Activated naive CD4-positive, alpha-beta T cell treated with Interleukin-2 at 50 U/mL for 16 hours (primary cell): ENCODE results near the gene LYL1.
A peak's percentile ranks its signal among the peaks of the same experiment; 100 is the strongest.
"Not testable (repeated sequence)": the region's sequence is repeated elsewhere in the genome, so short reads cannot be mapped to it uniquely, and the experiment has no call there.

Experiments
- DNase-seq: peaks from one replicate; pipeline ENCODE4 v3.0.0-alpha.2; 2020

LYL1 gene

DNA sequence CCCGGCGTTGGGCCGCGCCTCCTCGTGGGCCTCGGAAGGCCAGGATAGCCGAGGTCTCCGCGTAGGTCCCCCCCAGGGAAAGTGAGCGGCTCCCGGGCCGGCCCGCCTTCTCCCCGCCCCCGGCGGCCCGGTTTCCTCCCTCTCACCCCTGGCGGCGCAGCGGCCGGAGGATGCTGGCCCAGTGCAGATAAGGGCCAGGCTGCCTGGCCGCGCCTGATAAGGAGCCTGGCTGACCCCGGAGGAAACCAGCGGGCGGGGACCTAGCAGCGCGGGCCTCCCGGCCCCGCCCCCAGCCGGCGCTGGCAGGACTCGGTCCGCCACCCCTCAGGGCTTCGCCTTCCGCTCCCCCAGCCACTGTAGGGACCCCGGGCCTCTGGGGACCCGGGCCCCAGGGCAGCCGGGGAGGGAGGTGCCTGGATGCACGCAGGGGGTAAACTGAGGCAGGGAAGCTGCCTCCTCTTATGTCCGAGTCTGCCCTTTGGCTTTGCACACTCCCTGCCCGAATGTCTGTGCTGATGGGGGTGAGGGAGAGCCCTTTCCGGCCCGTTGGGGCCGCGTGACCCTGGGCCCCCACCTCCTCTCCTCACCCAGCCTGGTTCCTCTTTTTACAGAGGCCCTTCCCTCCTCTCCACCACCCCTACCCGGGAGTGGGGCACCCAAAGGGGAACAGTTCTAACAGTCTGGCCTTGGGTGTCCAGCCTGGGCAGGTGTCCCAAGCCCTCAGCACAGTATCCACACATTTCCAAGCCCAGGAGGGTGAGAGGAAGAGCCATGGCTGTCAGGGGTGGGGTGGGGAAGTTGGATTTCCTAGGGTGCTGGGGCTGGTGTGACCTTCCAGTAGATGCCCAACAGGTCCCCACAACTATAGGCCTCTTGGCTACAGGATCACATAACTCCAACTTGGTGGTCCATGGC lies at the start of gene LYL1:
Gene LYL1 (minus strand): TSS at position 193 of the 915 bp plus-strand sequence. CDS start 1,687 bp downstream, outside the sequence.
- DNase-seq = peak; percentile 40

DNA sequence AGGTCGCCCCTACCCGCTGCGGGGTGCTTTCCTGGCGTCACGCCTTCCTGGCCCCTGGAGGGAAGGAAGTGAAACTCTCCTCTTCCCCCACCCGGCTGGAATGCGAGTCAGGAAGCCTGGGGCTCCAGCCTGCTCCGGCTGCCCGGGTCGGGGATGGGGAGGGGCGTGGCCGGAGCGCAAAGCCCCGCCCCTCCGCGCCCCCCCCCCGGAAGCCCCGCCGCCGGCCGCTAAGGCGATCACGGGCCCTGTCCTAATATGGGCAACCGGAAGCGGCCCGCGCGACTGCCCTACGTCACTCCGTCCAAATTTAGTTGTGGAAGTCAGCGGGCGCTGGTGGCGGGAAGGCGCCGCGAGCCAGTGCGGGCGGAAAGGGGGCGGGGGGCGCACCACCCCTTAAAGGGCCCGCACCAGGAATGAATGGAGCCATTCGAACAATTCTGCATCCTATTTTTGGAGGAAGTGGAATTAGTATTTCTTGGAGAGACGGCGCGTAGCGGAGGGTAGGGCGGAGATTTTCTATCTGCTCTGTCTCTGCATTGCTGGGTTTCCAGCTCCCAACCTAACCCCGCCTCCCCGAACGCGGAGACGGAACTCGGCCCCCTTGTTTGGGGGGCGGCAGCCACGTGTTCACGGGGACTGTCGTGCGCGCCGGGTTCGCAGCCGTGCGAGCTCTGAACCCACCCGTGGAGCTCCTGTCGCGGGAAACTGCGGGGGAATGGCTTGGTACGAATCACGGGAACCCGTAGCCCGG lies 49.1 kb upstream of the LYL1 start:
- peak; percentile 96 for DNase-seq

DNA sequence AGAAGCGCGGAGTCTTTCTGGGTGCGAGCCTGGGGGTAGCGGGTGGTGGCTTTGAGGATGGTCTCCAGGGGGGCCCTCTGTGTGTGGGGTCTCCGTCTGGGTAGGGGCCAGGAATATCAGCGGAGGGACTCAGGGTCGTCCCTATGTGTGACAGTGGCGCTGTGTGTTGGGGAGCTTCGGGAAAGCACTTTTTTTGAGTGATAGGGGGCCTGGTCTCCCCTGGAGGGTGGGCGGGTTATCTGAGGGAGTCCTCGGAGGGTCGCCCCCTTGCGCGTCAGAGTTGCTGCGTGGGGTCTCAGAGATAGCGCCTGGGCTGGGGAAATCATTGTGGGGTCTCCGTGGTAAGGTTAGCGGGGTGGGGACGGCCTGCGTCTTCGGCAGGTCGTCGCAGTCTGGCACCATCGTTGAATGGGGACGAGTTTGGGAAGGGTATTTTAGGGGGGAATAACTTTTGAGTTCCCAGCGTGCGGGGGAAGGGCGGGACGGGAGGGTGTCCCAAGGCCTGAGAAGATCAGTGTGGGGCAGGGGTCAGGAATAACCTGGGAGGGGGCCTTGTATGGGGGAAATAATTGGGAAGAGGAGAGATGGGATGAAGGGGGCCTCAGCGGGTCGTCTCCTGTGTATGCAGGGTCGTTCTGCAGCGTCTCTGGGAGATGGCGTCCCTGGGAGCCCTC lies 48.4 kb upstream of the LYL1 start:
- DNase-seq = peak; percentile 35

DNA sequence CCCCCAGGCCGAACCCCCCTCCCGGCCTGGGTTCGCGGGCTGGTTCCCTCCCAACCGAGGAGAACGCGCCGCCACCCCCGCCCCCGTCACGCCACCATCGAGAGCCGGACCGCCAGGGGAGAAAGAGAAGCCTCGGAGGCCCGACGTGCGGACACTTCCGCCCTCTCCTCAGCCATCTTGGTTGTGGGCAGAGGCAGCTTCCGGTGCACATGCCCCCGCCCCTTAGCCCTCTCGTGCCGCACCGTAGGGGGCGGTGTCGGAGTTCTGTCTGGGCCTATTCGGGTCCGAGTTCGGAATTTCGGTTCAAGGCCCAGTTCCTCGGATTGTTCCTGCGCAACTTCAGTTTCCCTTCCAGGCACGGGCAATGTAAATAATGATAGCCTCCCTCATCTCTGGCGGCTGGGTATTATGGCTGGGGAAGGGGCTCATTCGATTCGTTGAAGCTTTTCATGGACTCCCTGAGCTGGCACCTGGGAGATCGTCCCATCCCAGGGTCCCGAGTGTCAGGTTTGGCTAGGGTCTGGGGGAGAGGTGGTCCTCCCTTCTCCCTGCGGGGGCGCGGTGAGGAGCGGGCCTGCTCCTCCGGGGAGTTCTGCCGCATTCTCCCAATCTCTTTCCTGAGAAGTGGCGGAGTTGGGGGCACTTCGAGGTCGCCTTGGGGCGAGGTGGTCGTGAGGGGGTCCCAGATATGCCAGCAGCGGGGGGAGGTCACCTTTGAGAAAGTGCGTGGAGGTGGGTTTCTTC lies 47.7 kb upstream of the LYL1 start, which contains the start of the genes IER2 and STX10:
Gene IER2 (plus strand): TSS at position 225 of the 744 bp plus-strand sequence. CDS start 2,776 bp downstream, outside the sequence.
Gene STX10 (minus strand): TSS at position 189 of the 744 bp plus-strand sequence. CDS start 202 bp downstream, outside the sequence.
- peak; percentile 95 for DNase-seq

DNA sequence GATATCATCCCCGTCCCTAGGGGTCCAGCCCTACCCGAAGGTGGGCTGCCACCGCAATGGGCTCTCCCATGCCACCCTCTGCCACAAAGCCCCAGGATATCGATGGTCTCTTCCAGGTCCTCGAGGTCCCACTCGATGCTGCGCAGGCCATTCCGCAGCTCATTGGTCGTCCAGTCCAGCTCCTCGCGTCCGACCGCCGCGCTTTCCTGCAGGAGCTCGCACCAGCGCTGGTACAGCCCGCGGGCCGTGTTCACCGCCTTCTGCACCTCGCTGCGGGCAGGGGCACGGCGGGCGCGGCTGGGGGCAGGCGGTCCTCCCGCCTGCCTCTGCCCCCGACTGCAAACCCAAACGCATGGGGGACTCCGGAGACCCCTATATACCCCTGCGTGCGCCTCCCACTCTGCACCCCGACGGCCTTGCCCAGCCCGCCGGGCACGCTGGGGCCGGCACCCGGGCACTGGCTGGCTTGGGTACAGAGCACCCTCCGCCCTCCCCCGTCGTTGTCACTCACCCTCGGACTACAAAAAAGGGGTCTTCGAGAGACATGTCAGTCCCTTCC lies 47.0 kb upstream of the LYL1 start:
- peak; percentile 40 for DNase-seq

DNA sequence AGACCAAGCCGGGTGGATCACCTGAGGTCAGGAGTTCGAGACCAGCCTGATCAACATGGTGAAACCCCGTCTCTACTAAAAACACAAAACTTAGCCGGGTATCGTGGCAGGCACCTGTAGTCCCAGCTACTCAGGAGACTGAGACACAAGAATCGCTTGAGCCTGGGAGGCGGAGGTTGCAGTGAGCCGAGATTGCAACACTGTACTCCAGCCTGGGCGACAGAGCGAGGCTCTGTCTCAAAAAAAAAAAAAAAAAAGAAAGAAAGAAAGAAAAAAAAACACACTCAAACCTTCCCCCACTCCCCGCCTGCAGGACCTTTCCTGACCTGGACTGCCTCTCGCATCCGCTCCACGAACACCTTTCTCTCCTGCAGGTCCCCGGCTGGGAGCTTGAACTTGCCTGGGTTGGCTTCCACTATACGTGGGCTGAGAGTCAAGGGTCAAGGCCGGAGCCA lies 46.5 kb upstream of the LYL1 start:
- DNase-seq = not testable (repeated sequence)

DNA sequence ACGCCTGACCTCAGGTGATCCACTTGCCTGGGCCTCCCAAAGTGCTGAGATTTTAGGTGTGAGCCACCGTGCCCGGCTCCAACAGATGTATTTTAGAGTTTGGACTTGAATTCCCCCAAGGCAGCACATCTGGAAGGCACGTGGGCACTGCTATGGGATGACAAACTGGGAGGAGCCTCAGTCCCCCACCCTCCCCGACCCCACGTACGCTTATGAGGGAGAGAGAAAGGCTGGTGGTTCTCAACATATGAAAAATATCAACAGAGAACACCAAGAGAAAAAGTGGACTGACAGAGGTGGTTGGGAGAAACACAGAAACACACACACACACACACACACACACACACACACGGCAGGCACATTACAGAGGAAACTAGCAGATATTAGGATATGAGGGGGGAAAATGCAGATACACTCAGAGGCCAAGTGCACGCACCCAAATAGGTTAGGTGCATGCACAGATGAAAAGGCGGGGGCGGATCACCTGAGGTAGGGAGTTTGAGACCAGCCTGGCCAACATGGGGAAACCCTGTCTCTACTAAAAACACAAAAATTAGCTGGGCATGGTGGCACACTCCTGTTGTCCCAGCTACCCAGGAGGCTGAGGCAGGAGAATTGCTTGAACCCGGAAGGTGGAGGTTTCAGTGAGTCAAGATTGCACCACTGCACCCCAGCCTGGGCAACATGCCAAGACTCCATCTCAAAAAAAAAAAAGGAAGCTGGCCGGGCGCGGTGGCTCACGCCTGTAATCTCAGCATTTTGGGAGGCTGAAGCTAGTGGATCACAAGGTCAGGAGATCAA lies 44.3 kb upstream of the LYL1 start:
- DNase-seq = no peak

DNA sequence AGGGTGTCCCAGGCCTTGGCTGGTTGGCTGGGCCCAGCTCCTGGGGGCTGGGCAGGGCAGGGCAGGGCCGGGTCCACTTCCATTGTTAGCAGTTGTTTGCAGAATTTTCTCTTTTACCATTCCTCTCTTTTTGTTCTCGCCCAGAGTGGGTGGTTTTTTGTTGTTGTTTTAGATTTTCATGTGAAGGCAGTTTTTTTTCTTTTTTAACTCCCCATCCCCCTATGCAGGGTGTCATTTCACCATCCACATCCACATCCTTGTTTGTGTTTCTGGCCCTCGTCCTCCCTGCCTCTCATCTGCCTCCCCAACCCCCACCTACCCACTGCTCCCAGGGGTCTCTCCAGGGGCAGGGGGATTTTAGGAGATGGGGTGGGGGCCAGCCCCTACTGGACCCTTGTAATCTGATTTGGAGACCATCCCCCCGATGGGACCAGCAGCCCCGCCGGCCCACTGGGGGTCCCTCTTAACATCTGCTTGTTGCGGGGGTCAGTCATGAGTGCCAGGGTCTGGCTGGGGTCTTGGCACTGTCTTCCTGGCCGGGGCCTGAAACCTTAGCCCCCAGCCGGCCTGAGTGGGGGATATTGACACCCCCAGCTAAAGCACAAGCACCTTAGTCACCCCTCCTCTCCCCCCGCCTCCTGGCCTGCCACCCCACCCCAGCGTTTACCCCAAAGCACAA lies 37.1 kb upstream of the LYL1 start:
- DNase-seq = no peak

DNA sequence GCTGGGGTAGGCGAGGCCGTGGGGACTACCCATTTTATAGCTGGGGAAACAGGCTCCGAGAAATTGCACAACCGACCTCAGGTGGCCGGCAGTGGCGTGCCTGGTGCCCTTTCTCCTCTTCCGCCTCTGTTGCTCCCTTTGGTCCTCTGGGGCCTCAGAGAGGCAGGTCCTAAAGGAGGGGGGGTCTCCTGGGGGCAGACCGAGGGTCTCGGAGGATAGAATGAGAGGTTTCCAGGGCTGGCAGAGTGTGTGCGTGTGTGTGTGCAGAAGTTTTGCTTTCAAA lies 36.2 kb upstream of the LYL1 start:
- DNase-seq = no peak

DNA sequence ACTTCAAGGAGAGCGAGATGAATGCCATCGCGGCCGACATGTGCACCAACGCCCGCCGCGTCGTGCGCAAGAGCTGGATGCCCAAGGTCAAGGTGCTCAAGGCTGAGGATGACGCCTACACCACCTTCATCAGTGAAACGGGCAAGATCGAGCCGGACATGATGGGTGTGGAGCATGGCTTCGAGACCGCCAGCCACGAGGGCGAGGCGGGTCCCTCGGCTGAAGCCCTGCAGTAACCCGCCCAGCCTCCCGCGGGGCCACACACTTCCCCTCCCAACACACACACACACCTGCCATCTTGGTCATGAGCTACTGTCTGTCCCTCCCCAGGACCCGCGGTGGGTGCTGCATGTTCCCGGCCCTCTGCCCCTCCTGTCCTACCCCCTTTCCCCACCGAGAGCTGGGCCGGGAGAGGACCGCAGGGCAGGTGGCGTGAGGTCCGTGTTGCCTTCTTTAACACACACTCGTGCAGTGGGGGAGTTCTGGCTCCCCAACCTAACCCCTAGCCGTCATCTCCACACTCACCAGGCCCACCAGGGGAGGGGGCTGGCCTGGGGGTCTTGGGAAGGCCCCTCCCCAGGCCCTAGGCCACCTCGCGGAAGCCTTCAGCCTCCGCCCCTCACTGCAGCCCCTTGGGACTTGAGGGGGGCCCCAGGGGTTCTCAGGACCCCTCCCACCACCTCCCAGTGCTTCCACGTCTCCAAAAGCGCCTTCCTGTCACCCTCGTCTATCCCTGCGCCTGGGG lies 35.7 kb upstream of the LYL1 start:
- no peak for DNase-seq

DNA sequence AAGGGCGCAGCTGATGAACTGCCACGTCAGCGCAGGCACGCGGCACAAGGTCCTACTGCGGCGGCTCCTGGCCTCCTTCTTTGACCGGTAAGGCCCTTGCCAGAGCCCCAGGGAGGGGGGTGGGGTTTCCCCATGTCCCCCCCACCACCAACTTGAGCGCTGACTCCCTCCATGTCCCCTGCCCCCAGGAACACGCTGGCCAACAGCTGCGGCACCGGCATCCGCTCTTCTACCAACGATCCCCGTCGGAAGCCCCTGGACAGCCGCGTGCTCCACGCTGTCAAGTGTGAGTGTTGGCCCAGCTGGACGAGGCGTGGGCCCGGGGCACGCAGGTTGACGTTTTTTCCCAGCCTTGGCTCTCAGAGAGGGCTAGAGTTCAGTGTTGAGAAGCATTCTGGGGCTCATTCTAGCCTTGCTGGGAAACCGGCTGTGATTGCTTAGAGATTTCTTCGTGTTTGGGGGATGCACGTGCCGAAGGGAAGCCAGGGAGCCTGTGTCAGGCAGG lies 34.7 kb upstream of the LYL1 start:
- no peak for DNase-seq

DNA sequence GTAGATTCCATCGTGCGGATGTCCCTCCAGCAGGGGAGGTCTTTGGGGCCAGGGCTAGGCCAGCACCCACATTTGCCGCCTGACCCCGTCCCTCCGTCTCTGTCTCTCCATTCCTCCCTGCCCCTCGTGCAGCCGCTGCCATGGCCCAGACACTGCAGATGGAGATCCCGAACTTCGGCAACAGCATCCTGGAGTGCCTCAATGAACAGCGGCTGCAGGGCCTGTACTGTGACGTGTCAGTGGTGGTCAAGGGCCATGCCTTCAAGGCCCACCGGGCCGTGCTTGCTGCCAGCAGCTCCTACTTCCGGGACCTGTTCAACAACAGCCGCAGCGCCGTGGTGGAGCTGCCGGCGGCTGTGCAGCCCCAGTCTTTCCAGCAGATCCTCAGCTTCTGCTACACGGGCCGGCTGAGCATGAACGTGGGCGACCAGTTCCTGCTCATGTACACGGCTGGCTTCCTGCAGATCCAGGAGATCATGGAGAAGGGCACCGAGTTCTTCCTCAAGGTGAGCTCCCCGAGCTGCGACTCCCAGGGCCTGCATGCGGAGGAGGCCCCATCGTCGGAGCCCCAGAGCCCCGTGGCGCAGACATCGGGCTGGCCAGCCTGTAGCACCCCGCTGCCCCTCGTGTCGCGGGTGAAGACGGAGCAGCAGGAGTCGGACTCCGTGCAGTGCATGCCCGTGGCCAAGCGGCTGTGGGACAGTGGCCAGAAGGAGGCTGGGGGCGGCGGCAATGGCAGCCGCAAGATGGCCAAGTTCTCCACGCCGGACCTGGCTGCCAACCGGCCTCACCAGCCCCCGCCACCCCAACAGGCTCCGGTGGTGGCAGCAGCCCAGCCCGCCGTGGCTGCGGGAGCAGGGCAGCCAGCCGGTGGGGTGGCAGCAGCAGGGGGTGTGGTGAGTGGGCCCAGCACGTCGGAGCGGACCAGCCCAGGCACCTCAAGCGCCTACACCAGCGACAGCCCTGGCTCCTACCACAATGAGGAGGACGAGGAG lies 32.7 kb upstream of the LYL1 start:
- DNase-seq = no peak

DNA sequence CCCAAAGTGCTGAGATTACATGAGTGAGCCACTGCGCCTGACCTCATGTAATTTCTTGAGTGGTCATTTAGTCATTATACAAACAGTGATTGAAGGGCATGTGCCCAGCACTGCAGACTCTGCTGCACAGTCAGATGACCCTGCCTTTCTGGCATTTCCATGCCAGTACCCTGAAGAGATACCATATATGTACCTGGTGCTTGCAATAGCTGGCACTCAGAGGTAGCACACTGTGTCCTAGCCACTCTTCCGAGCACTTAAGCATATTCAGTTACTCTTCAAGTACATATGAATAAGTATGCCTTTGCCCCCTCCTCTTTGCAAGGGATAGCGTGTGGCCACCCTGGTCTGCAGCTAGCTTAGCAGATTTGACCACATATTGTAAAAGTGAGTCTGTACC lies 32.0 kb upstream of the LYL1 start:
- no peak for DNase-seq

DNA sequence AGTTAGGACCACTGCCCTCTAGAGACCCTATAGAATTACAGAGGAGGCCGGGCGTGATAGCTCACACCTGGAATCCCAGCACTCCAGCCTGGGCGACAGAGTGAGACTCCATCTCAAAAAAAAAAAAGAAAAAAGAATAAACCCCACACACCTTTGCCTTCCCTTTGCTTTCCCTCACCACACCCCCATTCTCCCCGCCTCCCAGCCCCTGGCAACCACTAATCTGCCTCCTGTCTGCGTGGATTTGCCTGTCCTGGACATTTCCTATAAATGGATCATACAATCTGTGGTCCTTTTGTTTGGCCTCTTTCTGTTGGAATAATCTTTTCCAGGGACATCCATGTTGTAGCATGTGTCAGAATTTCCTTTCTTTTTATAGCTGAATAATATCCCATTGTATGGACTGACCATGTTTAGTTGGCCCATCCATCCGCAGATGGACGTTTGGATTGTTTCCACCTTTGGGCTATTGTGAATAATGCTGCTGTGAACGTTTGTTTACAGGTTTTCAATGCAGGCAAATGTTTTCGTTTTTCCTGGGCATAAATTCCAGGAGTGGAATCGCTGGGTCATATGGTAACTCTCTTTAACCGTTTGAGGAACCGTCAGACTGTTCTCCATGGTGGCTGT lies 30.7 kb upstream of the LYL1 start:
- DNase-seq = no peak

DNA sequence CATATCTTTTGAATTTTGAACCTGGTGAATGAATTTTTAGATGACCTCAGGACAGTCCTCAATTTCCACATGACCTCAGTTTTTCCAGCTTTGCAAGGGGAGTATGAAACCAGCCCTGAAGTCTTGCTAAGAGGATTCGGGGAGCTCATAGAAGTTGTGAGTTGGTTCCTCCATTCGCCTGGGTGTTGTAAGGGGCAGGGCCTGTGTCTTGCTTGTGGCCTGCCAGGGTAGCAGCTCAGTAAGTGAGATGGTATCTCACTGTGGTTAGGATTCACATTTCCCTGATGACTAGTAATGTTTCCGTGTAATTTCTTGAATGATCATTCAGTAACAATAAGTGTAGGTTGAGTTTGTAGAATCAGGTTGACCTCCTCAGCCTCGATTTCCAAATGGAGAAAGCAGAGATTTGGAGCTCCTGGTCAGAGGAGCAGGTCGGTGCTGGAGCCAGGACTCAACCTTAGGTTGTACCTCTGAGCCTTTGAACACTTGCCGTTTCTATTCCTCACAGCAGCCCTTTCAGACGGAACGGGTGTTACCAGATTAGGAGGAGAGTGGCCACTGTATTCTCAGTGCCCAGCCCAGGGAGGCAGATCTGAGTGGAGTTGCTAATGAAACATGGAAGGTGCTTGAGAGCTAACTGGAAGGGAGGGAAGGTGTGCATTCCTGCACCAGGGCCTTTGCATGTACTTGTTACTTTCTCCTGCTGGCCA lies 30.0 kb upstream of the LYL1 start:
- peak; percentile 75 for DNase-seq

DNA sequence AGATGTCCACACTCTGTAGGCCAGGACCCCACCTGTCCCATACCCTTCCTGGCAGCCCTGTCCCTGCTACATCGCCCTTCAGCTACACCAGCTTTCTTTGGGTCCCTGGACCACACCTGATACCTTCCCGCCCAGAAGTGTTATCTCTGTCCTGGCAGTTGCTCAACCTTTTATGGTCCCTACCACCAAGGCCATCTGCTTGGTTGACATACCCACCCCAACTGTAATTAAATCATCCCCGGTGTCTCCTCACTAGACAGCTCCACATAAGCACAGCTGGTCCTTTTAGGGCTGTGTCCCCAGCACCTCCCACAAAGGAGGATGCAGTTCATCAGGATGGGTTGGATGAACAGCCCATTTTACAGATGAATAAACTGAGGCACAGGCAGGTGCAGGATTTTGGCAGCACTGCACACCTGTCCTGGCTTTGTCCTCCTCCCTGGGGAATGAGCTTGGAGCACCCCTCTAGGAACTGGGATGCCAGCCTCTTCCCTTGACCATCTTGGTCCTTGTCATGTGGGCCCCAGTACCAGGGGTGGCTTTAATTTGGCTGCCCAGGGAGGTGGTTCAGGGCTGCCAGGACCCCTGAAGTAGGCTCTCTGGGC lies 28.3 kb upstream of the LYL1 start:
- DNase-seq = no peak

DNA sequence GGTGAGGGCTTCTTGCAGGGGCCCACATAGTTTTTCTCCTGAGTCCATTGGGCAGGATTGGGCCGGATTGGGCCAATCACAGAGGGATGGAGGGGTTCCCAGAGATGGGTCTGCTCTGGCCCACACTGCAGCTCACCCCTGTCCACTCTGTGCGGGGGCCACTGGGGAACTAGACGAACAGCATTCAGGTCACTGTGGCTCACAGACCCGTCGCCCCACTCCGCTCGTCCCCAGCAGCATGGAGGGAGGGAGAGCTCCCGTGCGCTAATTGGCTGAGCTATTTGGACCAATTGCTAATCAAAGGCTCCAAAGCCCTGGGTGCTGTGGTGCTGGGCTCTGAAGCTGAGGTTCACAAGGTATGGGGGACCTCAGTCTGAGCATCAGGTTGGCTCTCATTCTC lies 26.7 kb upstream of the LYL1 start:
- no peak for DNase-seq
